ENCODE measurements around the gene GALNT14. TPM values are rescaled to one million over a fixed set of nuclear protein-coding genes. Genes with fewer than 3 reads are reported as not detected.

GALNT14 gene
- total RNA-seq, 1 experiment from 2014 or later = 2.7 TPM

DNA sequence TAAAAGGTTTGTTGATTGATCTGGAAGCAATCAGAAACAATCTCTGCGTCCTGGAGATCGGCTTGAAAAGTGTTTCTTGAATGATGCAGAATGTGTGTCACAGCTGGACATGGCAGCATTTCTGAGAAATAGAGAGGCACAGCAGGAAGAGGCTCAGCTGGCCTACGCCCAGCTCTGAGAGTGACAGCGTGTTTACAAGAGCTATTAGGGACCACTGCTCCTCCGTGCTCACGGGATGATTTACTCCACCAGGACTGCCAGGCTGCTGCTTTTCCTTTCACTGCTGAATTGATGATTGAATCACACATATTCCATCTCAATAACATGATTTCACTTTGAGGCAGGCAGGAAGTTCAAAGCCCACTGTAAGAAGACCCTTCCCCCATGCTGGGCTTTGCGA, 62.8 kb downstream of the GALNT14 start:
- Mint-ChIP-seq H3K4me1 (peaks cover 23 to 26% of the 10 kb centered on the region in 2 experiments), H3K27ac (no peak overlapping the region; a peak in 1 of 7 replicates), H3K9me3 (no peaks in the 10 kb centered on the region), H3K4me3 (no peak overlapping the region), H3K27me3 (ENCODE audit: low read depth) (peaks cover 2% of the 10 kb centered on the region), H3K36me3 (ENCODE audit: insufficient read depth in 1 of 3, low read depth in 3 of 3) (no peaks in the 10 kb centered on the region; a peak in 1 of 7 replicates)
- Histone ChIP-seq H3K27ac (ENCODE audit: insufficient read length, low read depth, low read length) (no peak overlapping the region), H3K56ac (ENCODE audit: insufficient read length, low read depth, low read length) (no peak overlapping the region), H3K23ac (ENCODE audit: insufficient read length, low read depth, low read length) (no peak overlapping the region), H2BK20ac (ENCODE audit: low read depth, low read length, poor library complexity, severe bottlenecking) (no peak overlapping the region), H2AK5ac (ENCODE audit: insufficient read length, low read length) (no peak overlapping the region), H3K23me2 (ENCODE audit: insufficient read length, low read depth, low read length, poor library complexity, severe bottlenecking) (no peaks in the 10 kb centered on the region), H3K4me1 (ENCODE audit: insufficient read depth, low read length) (peaks cover 12% of the 10 kb centered on the region), H2BK15ac (ENCODE audit: low read depth, low read length) (no peak overlapping the region), H2AFZ (ENCODE audit: low read length) (no peak overlapping the region), H3K9me3 (ENCODE audit: control insufficient read depth, low read depth, low read length) (no peaks in the 10 kb centered on the region), H4K20me1 (ENCODE audit: control insufficient read depth, insufficient read depth, insufficient read length) (no peaks in the 10 kb centered on the region), H3K79me2 (ENCODE audit: insufficient read depth, low read length) (no peaks in the 10 kb centered on the region), H4K8ac (replicated peaks; ENCODE audit: insufficient read length, low read depth, low read length) (no peak overlapping the region), H3T11ph (ENCODE audit: low read length) (no peak overlapping the region), H3K4me2 (ENCODE audit: insufficient read depth, insufficient read length, low read length) (no peak overlapping the region), H3K4ac (ENCODE audit: low read depth, low read length) (no peak overlapping the region), H4K5ac (ENCODE audit: insufficient read length, low read depth, low read length) (no peak overlapping the region), H3K27me3 (ENCODE audit: insufficient read depth, low read length) (no peaks in the 10 kb centered on the region), H3K79me1 (ENCODE audit: insufficient read depth, low read depth, low read length, poor library complexity, severe bottlenecking) (no peaks in the 10 kb centered on the region), H3K9ac (ENCODE audit: extremely low read depth, insufficient read length, low read length) (no peak overlapping the region), H4K91ac (ENCODE audit: insufficient read length, low read depth, low read length) (no peak overlapping the region), H2BK120ac (ENCODE audit: low read depth, low read length, poor library complexity, severe bottlenecking) (no peak overlapping the region), H2BK5ac (ENCODE audit: insufficient read length, low read length) (no peak overlapping the region), H3K14ac (ENCODE audit: insufficient read depth, low read length) (no peak overlapping the region), H2BK12ac (ENCODE audit: insufficient read length, low read depth, low read length) (no peak overlapping the region), H3K18ac (ENCODE audit: insufficient read length, low read depth, low read length) (no peak overlapping the region)
- WGBS (ENCODE audit: extremely low coverage, insufficient read length, low lambda C conversion rate) = no CpG with 5 or more reads among the region's 7 CpGs
- TF ChIP-seq, protein P1, sequence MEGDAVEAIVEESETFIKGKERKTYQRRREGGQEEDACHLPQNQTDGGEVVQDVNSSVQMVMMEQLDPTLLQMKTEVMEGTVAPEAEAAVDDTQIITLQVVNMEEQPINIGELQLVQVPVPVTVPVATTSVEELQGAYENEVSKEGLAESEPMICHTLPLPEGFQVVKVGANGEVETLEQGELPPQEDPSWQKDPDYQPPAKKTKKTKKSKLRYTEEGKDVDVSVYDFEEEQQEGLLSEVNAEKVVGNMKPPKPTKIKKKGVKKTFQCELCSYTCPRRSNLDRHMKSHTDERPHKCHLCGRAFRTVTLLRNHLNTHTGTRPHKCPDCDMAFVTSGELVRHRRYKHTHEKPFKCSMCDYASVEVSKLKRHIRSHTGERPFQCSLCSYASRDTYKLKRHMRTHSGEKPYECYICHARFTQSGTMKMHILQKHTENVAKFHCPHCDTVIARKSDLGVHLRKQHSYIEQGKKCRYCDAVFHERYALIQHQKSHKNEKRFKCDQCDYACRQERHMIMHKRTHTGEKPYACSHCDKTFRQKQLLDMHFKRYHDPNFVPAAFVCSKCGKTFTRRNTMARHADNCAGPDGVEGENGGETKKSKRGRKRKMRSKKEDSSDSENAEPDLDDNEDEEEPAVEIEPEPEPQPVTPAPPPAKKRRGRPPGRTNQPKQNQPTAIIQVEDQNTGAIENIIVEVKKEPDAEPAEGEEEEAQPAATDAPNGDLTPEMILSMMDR (conservative IDR thresholded peaks at IDR 0.05) = no peak
- no peak for DNase-seq

Data from H9 (cell line).